Adrenal gland (tissue), 12 donors: ENCODE data around the gene HEPACAM. TPM values are rescaled to one million over a fixed set of nuclear protein-coding genes. Genes with fewer than 3 reads are reported as not detected.
A peak's percentile ranks its signal among the peaks of the same experiment; 100 is the strongest.

Source experiments
- DNase-seq, 7 donors: peaks; one replicate each; pipeline ENCODE4 v3.0.0-alpha.2; 2019 to 2020
- H3K27ac ChIP-seq, 5 donors: fragments of 200-600 bp; sonication (generic) in 4 of 5; 1 replicate in 3 of 5; 2 replicates in 2 of 5; pipeline versions ENCODE4 v1.5.1 to v1.8.0; 2016 to 2020; ENCODE audit warnings: mild to moderate bottlenecking in 1 of 5
- H3K27me3 ChIP-seq: fragments of 200-600 bp; 2 replicates; pipeline ENCODE4 v1.8.0; 2021
- H3K36me3 ChIP-seq, 2 donors: fragments of 200-600 bp; replicated peaks in 1 of 2; 1 replicate in 1 of 2; 2 replicates in 1 of 2; pipeline versions ENCODE4 v1.5.1 to v1.8.0; 2018 to 2022
- H3K4me1 ChIP-seq, 2 donors: fragments of 200-600 bp; replicated peaks in 1 of 2; 1 replicate in 1 of 2; 2 replicates in 1 of 2; pipeline versions ENCODE4 v1.5.1 to v1.8.0; 2018 to 2021
- H3K4me3 ChIP-seq, 4 donors: fragments of 200-600 bp; sonication (generic) in 3 of 4; one replicate each; pipeline ENCODE4 v1.5.1; 2016 to 2018
- H3K9me3 ChIP-seq, 3 donors: fragments of 200-600 bp; sonication (generic) in 1 of 3; replicated peaks in 1 of 3; 1 replicate in 2 of 3; 2 replicates in 1 of 3; pipeline versions ENCODE4 v1.5.1 to v1.8.0; 2016 to 2021
- POLR2A ChIP-seq, 2 donors: fragments of 450-650 bp; IDR thresholded peaks; one replicate each; pipeline ENCODE4 v1.6.1; 2017; ENCODE audit warnings: antibody characterized with exemption in 2 of 2, mild to moderate bottlenecking in 2 of 2, moderate library complexity in 1 of 2
- WGBS, 4 donors: extraction: QIAGEN DNeasy Blood & Tissue Kit in 2 of 4; methylation state at CpG; one replicate each; pipeline versions ENCODE4 v1.1.5 to v1.1.7; 2013 to 2017; 5-methylcytosine and 5-hydroxymethylcytosine counted together
- intact Hi-C, 2 donors: fragments of 100-400 bp; cut with DNase I; formaldehyde crosslinking; loops; one replicate each; pipeline versions ENCODE4 v1.14.1 to v1.15.0; 2022 to 2023
- polyA plus RNA-seq, 3 donors: library from polyadenylated mRNA; stranded (reverse); fragments of 200-250 nt in 2 of 3; fragments of 350-450 nt in 1 of 3; fragmentation: Illumina TruSeq in 1 of 3; extraction: RNeasy Lipid Tissue Mini Kit (QIAGEN cat#74804) in 1 of 3; gene quantifications; one replicate each; pipeline ENCODE4 v1.2.3, GENCODE V29; 2013 to 2014
- total RNA-seq, 9 donors: library from RNA; depleted of rRNA in 4 of 9; stranded (reverse); fragments of >200 nt in 4 of 9; fragments of 120-200 nt in 1 of 9; fragmentation: NEBNext Ultra II Directional in 1 of 9; extraction: Animal tissue kit (Norgen Biotek cat#: 25700) in 1 of 9; gene quantifications; one replicate each; pipeline versions ENCODE4 v1.1.0 to v1.2.4, GENCODE V29; 2013 to 2023
- TF ChIP-seq, protein P1 (sequence below), 6 experiments: fragments of 450-650 bp in 4 of 6; fragments of 200-600 bp in 2 of 6; sonication (generic) in 1 of 6; IDR thresholded peaks; 1 replicate in 5 of 6; 2 replicates in 1 of 6; pipeline versions ENCODE4 v1.5.1 to v1.8.0; 2016 to 2021; ENCODE audit warnings: antibody characterized with exemption in 6 of 6, mild to moderate bottlenecking in 2 of 6, moderate library complexity in 1 of 6
- donor health status: healthy with polysubstance abuse.
- donor health status: Bipolar disorder and iron deficiency.
- donor health status: DM: yes; HTN: yes; CAD: no.
- donor health status: DM: no; HTN: no; CAD: no.
- donor health status: DM: no; HTN: no; CAD: no.
- donor health status: DM: yes; HTN: yes; CAD: no.

HEPACAM gene
- total and polyA plus RNA-seq, 12 donors, result 0.06 to 2.3 (median 0.24) TPM; not detected in 3

DNA sequence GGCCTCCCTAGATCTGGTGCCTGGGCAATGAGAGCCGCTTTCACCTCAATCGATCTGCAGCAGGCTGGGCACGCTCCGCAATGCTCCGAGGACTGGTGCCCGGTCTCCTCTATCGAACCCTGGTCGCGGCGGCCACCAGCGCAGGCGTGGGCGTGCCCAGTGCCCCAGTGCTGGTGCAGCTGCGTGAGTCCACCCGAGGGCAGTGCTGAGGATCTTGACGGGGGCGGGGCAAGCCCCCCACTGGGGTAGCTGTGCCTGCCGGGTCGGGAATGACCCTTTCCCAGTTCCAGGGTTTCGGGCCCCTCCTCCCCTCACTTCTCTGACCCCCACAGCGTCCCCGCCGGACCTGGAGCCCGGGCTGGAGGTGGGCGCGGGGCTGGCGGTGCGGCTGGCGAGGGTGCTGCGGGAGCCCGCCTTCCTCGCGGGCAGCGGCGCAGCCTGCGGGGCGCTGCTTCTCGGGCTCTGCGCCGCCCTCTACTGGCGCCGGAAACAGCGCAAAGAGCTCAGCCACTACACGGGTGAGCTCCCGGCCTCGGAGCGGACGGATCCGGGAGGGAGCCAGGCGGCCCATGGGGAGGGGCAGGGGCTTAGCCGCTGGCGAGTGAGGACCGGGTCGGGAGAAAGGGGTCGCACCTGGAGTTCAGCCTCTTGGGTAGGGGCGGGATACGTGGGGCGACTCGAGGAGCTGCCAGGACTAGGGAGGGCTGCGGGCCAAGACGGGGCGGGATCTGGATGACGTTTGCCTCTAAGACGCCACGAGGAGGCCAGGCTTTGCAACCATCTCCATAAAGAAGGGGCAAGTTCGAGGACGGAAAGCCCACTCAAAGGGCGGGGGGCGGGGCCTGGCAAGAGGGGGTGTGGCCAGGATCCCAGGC, 59.7 kb downstream of the HEPACAM start:
- H3K4me1 ChIP-seq, result peaks cover 4 to 14% of the 10 kb centered on the region in 2 donors
- H3K36me3 ChIP-seq, result no peaks in the 10 kb centered on the region
- TF ChIP-seq POLR2A (IDR thresholded peaks at IDR 0.05), result peak in 1 of 2 donors; percentile 49
- TF ChIP-seq, protein P1, sequence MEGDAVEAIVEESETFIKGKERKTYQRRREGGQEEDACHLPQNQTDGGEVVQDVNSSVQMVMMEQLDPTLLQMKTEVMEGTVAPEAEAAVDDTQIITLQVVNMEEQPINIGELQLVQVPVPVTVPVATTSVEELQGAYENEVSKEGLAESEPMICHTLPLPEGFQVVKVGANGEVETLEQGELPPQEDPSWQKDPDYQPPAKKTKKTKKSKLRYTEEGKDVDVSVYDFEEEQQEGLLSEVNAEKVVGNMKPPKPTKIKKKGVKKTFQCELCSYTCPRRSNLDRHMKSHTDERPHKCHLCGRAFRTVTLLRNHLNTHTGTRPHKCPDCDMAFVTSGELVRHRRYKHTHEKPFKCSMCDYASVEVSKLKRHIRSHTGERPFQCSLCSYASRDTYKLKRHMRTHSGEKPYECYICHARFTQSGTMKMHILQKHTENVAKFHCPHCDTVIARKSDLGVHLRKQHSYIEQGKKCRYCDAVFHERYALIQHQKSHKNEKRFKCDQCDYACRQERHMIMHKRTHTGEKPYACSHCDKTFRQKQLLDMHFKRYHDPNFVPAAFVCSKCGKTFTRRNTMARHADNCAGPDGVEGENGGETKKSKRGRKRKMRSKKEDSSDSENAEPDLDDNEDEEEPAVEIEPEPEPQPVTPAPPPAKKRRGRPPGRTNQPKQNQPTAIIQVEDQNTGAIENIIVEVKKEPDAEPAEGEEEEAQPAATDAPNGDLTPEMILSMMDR (IDR thresholded peaks at IDR 0.05), result peak; percentile 45 to 80 (median 68)
- intact Hi-C loops, result no loop called here
- WGBS, 4 donors, result 0 to 3% (median 1%) methylated on average over 7 to 69 of the region's 69 CpGs
- H3K27me3 ChIP-seq, result peaks cover 16% of the 10 kb centered on the region
- H3K9me3 ChIP-seq, result no peaks in the 10 kb centered on the region
- peak; percentile 82 to 92 (median 87) for DNase-seq
- peak overlapping the region; percentile 16 to 63 (median 44) for H3K4me3 ChIP-seq
- peak overlapping the region; percentile 70 to 94 (median 85) for H3K27ac ChIP-seq

DNA sequence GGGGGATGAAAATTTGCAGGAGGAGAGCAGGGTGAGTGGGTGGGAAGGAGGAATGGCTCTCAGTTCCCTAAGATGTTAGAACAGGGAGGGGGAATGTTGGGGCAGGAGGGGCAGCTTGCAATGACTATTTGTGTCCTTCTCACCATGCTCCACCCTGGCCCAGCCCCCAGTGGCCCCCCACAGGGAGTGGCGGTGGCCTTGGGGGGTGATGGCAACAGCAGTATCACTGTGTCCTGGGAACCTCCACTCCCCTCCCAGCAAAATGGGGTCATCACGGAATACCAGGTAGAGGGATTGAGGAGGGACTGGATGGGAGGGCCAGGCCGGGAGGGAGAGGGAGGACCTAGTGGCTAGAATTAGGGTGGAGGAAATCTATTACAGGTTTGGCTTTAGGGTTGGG, 60.4 kb downstream of the HEPACAM start:
- peak in 1 of 7 donors; percentile 40 for DNase-seq
- WGBS, 4 donors, result 46 to 62% (median 51%) methylated on average over 3 of the region's 3 CpGs
- TF ChIP-seq, protein P1 (IDR thresholded peaks at IDR 0.05), result no peak
- no peak for TF ChIP-seq POLR2A (IDR thresholded peaks at IDR 0.05)
- Histone ChIP-seq H3K9me3 (no peaks in the 10 kb centered on the region), H3K27me3 (peaks cover 18% of the 10 kb centered on the region), H3K36me3 (no peaks in the 10 kb centered on the region), H3K4me1 (peaks cover 4 to 14% of the 10 kb centered on the region in 2 donors), H3K4me3 (no peak overlapping the region), H3K27ac (no peak overlapping the region)
- intact Hi-C loops, result no loop called here

DNA sequence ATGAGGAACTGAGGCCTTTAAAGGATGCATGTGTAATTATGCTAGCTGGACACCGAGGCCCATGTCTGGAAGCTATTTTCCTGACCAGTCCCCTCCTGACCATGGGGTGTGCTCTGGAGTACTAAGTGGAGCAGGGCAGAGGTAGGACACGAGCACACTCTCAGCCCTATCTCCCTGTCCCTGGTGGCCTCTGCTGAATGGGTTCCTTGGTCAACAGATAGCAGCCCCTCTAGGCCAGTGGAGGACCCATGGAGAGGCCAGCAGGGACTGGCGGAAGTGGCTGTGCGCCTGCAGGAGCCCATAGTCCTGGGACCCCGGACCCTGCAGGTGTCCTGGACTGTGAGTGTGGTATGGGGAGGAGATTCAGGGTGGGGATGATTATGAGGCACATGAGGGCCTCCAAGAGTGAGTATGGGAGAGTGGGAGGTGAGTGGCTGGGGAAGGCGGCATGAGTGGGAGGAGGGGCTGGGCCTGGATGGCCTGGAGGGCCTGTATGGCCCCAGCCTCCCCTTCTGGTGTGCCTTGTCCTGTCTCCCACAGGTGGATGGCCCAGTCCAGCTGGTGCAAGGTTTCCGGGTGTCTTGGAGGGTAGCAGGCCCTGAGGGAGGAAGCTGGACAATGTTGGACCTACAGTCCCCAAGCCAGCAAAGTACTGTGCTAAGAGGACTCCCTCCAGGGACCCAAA, 61.1 kb downstream of the HEPACAM start:
- no peaks in the 10 kb centered on the region for H3K9me3 ChIP-seq
- TF ChIP-seq, protein P1 (IDR thresholded peaks at IDR 0.05), result no peak
- no peak for TF ChIP-seq POLR2A (IDR thresholded peaks at IDR 0.05)
- H3K36me3 ChIP-seq, result no peaks in the 10 kb centered on the region
- peaks cover 25% of the 10 kb centered on the region for H3K27me3 ChIP-seq
- H3K4me3 ChIP-seq, result no peak overlapping the region
- peaks cover 4 to 14% of the 10 kb centered on the region in 2 donors for H3K4me1 ChIP-seq
- H3K27ac ChIP-seq, result no peak overlapping the region
- intact Hi-C loops, result no loop called here
- 94 to 99% (median 97%) methylated on average over 5 to 7 of the region's 7 CpGs for whole genome bisulfite sequencing, 4 donors
- DNase-seq, result peak in 1 of 7 donors; percentile 47

DNA sequence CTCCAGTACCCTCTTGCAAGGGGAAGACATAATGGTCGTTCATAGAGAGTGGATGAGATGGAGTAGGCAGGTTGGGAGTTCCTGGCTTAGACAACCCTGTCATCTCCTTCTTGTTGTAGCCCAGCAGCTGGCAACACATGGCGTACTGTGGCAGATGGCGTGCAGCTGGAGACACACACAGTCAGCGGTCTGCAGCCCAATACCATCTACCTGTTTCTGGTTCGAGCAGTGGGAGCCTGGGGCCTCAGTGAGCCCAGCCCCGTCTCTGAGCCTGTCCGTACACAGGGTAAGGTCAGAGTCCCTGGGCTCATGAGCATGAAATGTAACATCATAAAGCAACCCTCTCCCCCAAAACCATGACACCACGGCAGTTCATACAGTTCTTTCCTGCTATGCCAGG, 61.9 kb downstream of the HEPACAM start:
- intact Hi-C loops, result no loop called here
- Histone ChIP-seq H3K36me3 (no peaks in the 10 kb centered on the region), H3K4me3 (no peak overlapping the region), H3K27me3 (peaks cover 33% of the 10 kb centered on the region), H3K4me1 (peaks cover 5 to 14% of the 10 kb centered on the region in 2 donors), H3K27ac (no peak overlapping the region), H3K9me3 (no peaks in the 10 kb centered on the region)
- TF ChIP-seq, protein P1 (IDR thresholded peaks at IDR 0.05), result no peak
- TF ChIP-seq POLR2A (IDR thresholded peaks at IDR 0.05), result no peak
- DNase-seq, result no peak
- WGBS, 4 donors, result 78 to 97% (median 89%) methylated on average over 8 of the region's 8 CpGs
